HL-60 (cell line): ENCODE measurements around the gene ATXN7.
A peak's percentile ranks its signal among the peaks of the same experiment; 100 is the strongest.

Experiments used
- DNase-seq, 2 experiments: peaks; one replicate each; pipeline ENCODE4 v3.0.0-alpha.2; 2010 to 2020; ENCODE audit warnings: low read depth in 1 of 2, low spot score in 1 of 2
- H3K27ac ChIP-seq: fragments of 250-450 bp; sonication (Bioruptor Pico); replicated peaks from 2 replicates; pipeline ENCODE4 v1.5.1; 2020; ENCODE audit warnings: mild to moderate bottlenecking, moderate library complexity
- H3K27me3 ChIP-seq: fragments of 250-450 bp; sonication (Bioruptor Pico); 2 replicates; pipeline ENCODE4 v1.5.1; 2021; ENCODE audit warnings: mild to moderate bottlenecking, moderate library complexity; ENCODE audit not compliant: insufficient read depth, poor library complexity, severe bottlenecking
- H3K4me3 ChIP-seq: replicated peaks from 2 replicates; pipeline ENCODE4 v1.5.1; 2011; ENCODE audit warnings: mild to moderate bottlenecking, control low read depth, low read length; ENCODE audit not compliant: insufficient read depth
- CTCF ChIP-seq: IDR thresholded peaks from one replicate; pipeline ENCODE4 v1.5.1; 2011; ENCODE audit warnings: low read length, control low read depth, inconsistent platforms; ENCODE audit not compliant: insufficient read depth
- GABPA ChIP-seq: IDR thresholded peaks from 2 replicates; pipeline ENCODE4 v1.6.1; 2012; ENCODE audit warnings: low read depth
- POLR2AphosphoS5 ChIP-seq: IDR thresholded peaks from 2 replicates; pipeline ENCODE4 v1.6.1; 2012; ENCODE audit warnings: low read depth
- SPI1 ChIP-seq: IDR thresholded peaks from 2 replicates; pipeline ENCODE4 v1.6.1; 2012; ENCODE audit warnings: low read depth, mild to moderate bottlenecking, borderline replicate concordance
- TF ChIP-seq, protein P1 (sequence below): IDR thresholded peaks from 2 replicates; pipeline ENCODE4 v1.6.1; 2012; ENCODE audit warnings: low read depth; ENCODE audit not compliant: insufficient replicate concordance

Gene ATXN7

DNA sequence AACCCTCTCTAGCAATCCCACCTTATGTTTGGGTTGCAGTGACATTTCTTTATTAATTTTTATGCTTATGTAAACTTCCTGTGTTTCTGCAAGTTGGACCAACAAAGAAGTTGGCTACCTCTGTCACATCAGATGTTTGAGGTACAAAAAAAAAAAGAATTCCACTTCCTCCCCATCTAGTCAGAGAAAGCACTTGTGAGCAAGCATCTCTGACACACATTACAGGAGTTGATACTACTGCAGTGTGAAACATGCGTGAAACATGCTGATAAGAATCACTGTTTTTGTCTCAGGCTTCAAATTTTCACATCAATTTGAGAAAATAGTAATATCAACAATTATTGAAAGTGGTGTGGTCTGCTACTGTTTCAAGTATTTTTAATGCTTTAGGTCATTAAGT lies 47.2 kb downstream of the ATXN7 start:
- no peak for DNase-seq
- no peak overlapping the region for H3K4me3 ChIP-seq
- H3K27ac ChIP-seq = no peak overlapping the region
- TF ChIP-seq, protein P1, sequence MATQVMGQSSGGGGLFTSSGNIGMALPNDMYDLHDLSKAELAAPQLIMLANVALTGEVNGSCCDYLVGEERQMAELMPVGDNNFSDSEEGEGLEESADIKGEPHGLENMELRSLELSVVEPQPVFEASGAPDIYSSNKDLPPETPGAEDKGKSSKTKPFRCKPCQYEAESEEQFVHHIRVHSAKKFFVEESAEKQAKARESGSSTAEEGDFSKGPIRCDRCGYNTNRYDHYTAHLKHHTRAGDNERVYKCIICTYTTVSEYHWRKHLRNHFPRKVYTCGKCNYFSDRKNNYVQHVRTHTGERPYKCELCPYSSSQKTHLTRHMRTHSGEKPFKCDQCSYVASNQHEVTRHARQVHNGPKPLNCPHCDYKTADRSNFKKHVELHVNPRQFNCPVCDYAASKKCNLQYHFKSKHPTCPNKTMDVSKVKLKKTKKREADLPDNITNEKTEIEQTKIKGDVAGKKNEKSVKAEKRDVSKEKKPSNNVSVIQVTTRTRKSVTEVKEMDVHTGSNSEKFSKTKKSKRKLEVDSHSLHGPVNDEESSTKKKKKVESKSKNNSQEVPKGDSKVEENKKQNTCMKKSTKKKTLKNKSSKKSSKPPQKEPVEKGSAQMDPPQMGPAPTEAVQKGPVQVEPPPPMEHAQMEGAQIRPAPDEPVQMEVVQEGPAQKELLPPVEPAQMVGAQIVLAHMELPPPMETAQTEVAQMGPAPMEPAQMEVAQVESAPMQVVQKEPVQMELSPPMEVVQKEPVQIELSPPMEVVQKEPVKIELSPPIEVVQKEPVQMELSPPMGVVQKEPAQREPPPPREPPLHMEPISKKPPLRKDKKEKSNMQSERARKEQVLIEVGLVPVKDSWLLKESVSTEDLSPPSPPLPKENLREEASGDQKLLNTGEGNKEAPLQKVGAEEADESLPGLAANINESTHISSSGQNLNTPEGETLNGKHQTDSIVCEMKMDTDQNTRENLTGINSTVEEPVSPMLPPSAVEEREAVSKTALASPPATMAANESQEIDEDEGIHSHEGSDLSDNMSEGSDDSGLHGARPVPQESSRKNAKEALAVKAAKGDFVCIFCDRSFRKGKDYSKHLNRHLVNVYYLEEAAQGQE = no peak
- TF ChIP-seq SPI1 = peak; percentile 45; the same call in 1 of the 2 replicates
- no peaks in the 10 kb centered on the region for H3K27me3 ChIP-seq

DNA sequence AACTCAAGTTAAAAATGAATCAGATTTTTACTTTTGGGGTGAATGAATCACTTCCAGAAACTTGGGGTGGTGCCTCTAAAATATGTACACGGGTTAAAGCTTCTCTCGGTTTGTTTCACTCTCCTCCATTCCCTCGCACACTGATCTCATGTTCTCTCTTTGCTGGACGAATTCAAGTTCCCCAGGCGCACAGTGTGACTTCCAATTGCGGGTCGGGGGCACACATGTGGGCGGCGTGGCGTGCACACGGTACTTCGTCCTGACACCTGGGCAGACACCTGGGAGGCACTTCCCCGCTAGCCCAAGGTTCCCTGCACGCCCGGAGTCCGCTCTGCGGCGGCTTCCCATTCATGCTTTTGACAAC lies 47.8 kb downstream of the ATXN7 start:
- H3K27me3 ChIP-seq = no peaks in the 10 kb centered on the region
- H3K27ac ChIP-seq = peak overlapping the region; percentile 52
- TF ChIP-seq SPI1 (peak; percentile 8; the same call in 1 of the 2 replicates), CTCF (no peak)
- H3K4me3 ChIP-seq = peak overlapping the region; percentile 63
- DNase-seq = no peak

GRCh38 chr3:63911873-63912767 lies 48.5 kb downstream of the ATXN7 start, which contains the start of gene SCAANT1:
Gene SCAANT1, minus strand, starts transcription at chr3:63912383.
- H3K27me3 ChIP-seq = no peaks in the 10 kb centered on the region
- TF ChIP-seq GABPA (peak; percentile 58), SPI1 (no peak), POLR2AphosphoS5 (no peak; the same call in 1 of the 2 replicates), CTCF (no peak)
- TF ChIP-seq, protein P1 = no peak
- DNase-seq = peak; percentile 34 to 81
- H3K27ac ChIP-seq = peak within 1 kb of the TSS; percentile 52
- H3K4me3 ChIP-seq = peak within 1 kb of the TSS; percentile 63

- Histone ChIP-seq H3K27ac (no peak overlapping the region), H3K4me3 (peak overlapping the region; percentile 53), H3K27me3 (no peaks in the 10 kb centered on the region)
- DNase-seq = no peak
- TF ChIP-seq POLR2AphosphoS5 (no peak), CTCF (no peak)
Observed at GRCh38 chr3:63912768-63913588, 49.3 kb downstream of the ATXN7 start.
